Testis (tissue), 2 donors: Measurements from ENCODE around the gene ADM5.

Experiments
- CTCF ChIP-seq, 3 experiments: fragments of 450-650 bp in 2 of 3; fragments of 200-600 bp in 1 of 3; sonication (generic) in 1 of 3; IDR thresholded peaks; one replicate each; pipeline ENCODE4 v1.5.1; 2016 to 2019; ENCODE audit warnings: antibody characterized with exemption in 3 of 3, mild to moderate bottlenecking in 2 of 3, moderate library complexity in 1 of 3
- POLR2A ChIP-seq: fragments of 450-650 bp; IDR thresholded peaks from one replicate; pipeline ENCODE4 v1.6.1; 2017; ENCODE audit warnings: antibody characterized with exemption, mild to moderate bottlenecking, moderate library complexity

- no peak for TF ChIP-seq POLR2A
- TF ChIP-seq CTCF (IDR thresholded peaks at IDR 0.05), result no peak
Measured at GRCh38 chr19:49645592-49645991, 43.8 kb upstream of the ADM5 start.
